DOHH2 (cell line): ENCODE data around the gene CACHD1.

Experiments
- EZH2phosphoT487 ChIP-seq: fragments of 200-600 bp; sonication (generic); IDR thresholded peaks from 2 replicates; pipeline ENCODE4 v1.6.1; 2017; ENCODE audit warnings: borderline replicate concordance, mild to moderate bottlenecking, antibody characterized with exemption, low read length, moderate library complexity, mixed read lengths
- TF ChIP-seq, protein P1 (sequence below): fragments of 200-600 bp; sonication (generic); IDR thresholded peaks from one replicate; pipeline ENCODE4 v1.5.1; 2014; ENCODE audit warnings: antibody characterized with exemption, mild to moderate bottlenecking, low read depth, low read length; ENCODE audit not compliant: poor library complexity, severe bottlenecking

- TF ChIP-seq, protein P1, sequence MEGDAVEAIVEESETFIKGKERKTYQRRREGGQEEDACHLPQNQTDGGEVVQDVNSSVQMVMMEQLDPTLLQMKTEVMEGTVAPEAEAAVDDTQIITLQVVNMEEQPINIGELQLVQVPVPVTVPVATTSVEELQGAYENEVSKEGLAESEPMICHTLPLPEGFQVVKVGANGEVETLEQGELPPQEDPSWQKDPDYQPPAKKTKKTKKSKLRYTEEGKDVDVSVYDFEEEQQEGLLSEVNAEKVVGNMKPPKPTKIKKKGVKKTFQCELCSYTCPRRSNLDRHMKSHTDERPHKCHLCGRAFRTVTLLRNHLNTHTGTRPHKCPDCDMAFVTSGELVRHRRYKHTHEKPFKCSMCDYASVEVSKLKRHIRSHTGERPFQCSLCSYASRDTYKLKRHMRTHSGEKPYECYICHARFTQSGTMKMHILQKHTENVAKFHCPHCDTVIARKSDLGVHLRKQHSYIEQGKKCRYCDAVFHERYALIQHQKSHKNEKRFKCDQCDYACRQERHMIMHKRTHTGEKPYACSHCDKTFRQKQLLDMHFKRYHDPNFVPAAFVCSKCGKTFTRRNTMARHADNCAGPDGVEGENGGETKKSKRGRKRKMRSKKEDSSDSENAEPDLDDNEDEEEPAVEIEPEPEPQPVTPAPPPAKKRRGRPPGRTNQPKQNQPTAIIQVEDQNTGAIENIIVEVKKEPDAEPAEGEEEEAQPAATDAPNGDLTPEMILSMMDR: no peak
- no peak for TF ChIP-seq EZH2phosphoT487
Measured at GRCh38 chr1:64459743-64460142, 10.2 kb upstream of the CACHD1 start.
